Pons (tissue), 1 donor: ENCODE results near the gene SLC12A2.

Source experiments
- DNase-seq: peaks from one replicate; pipeline ENCODE4 v3.0.0-alpha.2; 2016; ENCODE audit warnings: low spot score

The SLC12A2 gene

GRCh38 chr5:128225245-128226030, 141.9 kb downstream of the SLC12A2 start:
- DNase-seq = no peak

- DNase-seq = no peak
These were observed 144.4 kb downstream of the SLC12A2 start for GRCh38 chr5:128228008-128228407.

GRCh38 chr5:128228521-128228920, 145.0 kb downstream of the SLC12A2 start:
- DNase-seq = peak; percentile 32

GRCh38 chr5:128234928-128235641, 151.5 kb downstream of the SLC12A2 start:
- no peak for DNase-seq

- DNase-seq = no peak
These were observed 152.8 kb downstream of the SLC12A2 start for GRCh38 chr5:128236334-128236733.

GRCh38 chr5:128237000-128237399, 153.4 kb downstream of the SLC12A2 start:
- DNase-seq = no peak

- no peak for DNase-seq
These were observed 154.0 kb downstream of the SLC12A2 start for GRCh38 chr5:128237546-128237945.
